Measurements from ENCODE around the gene RNF5. TPM values are rescaled to one million over a fixed set of nuclear protein-coding genes. Genes with fewer than 3 reads are reported as not detected.

The RNF5 gene
- total RNA-seq, 1 experiment from 2014 or later = 45.9 TPM

- Histone ChIP-seq H3K4me3 (replicated peaks in 1 of 2; ENCODE audit: low read depth in 1 of 2, low read length in 2 of 2) (no peak overlapping the region), H3K79me2 (ENCODE audit: insufficient read depth, low read length) (peaks cover 8% of the 10 kb centered on the region; the same call in 1 of the 2 replicates), H3K4me2 (ENCODE audit: low read length) (no peak overlapping the region), H3K27me3 (ENCODE audit: insufficient read depth, low read length) (no peaks in the 10 kb centered on the region), H3K36me3 (ENCODE audit: control insufficient read depth in 1 of 2, insufficient read depth in 2 of 2, low read length in 2 of 2) (peaks cover 10 to 13% of the 10 kb centered on the region in 2 experiments; a peak in 3 of 4 replicates), H3K9ac (ENCODE audit: low read length) (no peak overlapping the region), H2AFZ (ENCODE audit: low read depth, low read length, poor library complexity, severe bottlenecking) (no peak overlapping the region), H3K4me1 (ENCODE audit: control insufficient read depth in 1 of 2, insufficient read depth in 2 of 2, low read length in 2 of 2) (peaks cover 4 to 34% of the 10 kb centered on the region in 2 experiments; a peak in 3 of 4 replicates), H3K9me3 (ENCODE audit: control insufficient read depth in 1 of 2, insufficient read depth in 1 of 2, low read depth in 1 of 2, low read length in 2 of 2) (no peaks in the 10 kb centered on the region), H3K27ac (ENCODE audit: low read depth, low read length) (no peak overlapping the region; the same call in 1 of the 2 replicates), H3K9me2 (ENCODE audit: insufficient read depth) (no peaks in the 10 kb centered on the region), H4K20me1 (ENCODE audit: insufficient read depth) (no peaks in the 10 kb centered on the region)
- CTCF ChIA-PET = no interaction called here
- DNase-seq (ENCODE audit: low read depth, low spot score) = no peak
- RAD21 ChIA-PET (ENCODE audit: low non-redundant PET in 1 of 2, low total read pairs in 2 of 2, uncharacterized antibody in 2 of 2, unreplicated experiment in 2 of 2) = no interaction called here
- intact Hi-C loops (cut with micrococcal nuclease) = no loop called here
- TF ChIP-seq CEBPB (IDR thresholded peaks at IDR 0.05; ENCODE audit: low read depth) = no peak
- no peak for TF ChIP-seq ZNF274 (IDR thresholded peaks at IDR 0.05; ENCODE audit: low read depth, low read length)
- TF ChIP-seq CBX3 (IDR thresholded peaks at IDR 0.05; ENCODE audit: low read depth) = no peak
- no peak for TF ChIP-seq REST (IDR thresholded peaks at IDR 0.05; ENCODE audit: low read depth)
- no peak for TF ChIP-seq EZH2 (IDR thresholded peaks at IDR 0.05)
- TF ChIP-seq EGR1 (IDR thresholded peaks at IDR 0.05; ENCODE audit: low read depth) = no peak
- TF ChIP-seq ZBTB33 (IDR thresholded peaks at IDR 0.05; ENCODE audit: extremely low read depth, insufficient replicate concordance, low read length) = no peak
- no peak for TF ChIP-seq FOSL1 (IDR thresholded peaks at IDR 0.05; ENCODE audit: low read depth)
- no peak for TF ChIP-seq YY1 (IDR thresholded peaks at IDR 0.05; ENCODE audit: extremely low read depth, insufficient replicate concordance, low read depth, low read length)
- TF ChIP-seq, protein P1, sequence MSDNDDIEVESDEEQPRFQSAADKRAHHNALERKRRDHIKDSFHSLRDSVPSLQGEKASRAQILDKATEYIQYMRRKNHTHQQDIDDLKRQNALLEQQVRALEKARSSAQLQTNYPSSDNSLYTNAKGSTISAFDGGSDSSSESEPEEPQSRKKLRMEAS (IDR thresholded peaks at IDR 0.05) = no peak
- TF ChIP-seq SIN3A (IDR thresholded peaks at IDR 0.05; ENCODE audit: low read depth) = no peak
- no peak for TF ChIP-seq TCF7L2 (IDR thresholded peaks at IDR 0.05; ENCODE audit: borderline replicate concordance, extremely low read depth, insufficient read depth, insufficient read length)
- TF ChIP-seq POLR2AphosphoS5 (IDR thresholded peaks at IDR 0.05; ENCODE audit: low read depth, low read length) = no peak
- no peak for TF ChIP-seq RAD21 (IDR thresholded peaks at IDR 0.05; ENCODE audit: low read depth)
- ATAC-seq = no peak
- POLR2A ChIA-PET = interaction anchor here (0.6 to 1.3 kb wide), 3 partner anchors 8 to 517 kb away, joined by 3 to 4 read pairs (median 4); partner anchors contain the start of gene PBX2
- BruUV-seq (replicated peaks) = no TSS peak
These were observed 4.4 kb downstream of the RNF5 start for GRCh38 chr6:32182555-32182981.
